Measurements from ENCODE around the gene ITGA3.

GRCh38 chr17:50093807-50094206 is 37.9 kb downstream of the ITGA3 start:
- TF ChIP-seq, protein P1, sequence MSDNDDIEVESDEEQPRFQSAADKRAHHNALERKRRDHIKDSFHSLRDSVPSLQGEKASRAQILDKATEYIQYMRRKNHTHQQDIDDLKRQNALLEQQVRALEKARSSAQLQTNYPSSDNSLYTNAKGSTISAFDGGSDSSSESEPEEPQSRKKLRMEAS (IDR thresholded peaks at IDR 0.05; ENCODE audit: low read depth, low read length): no peak
- TF ChIP-seq, protein P2, sequence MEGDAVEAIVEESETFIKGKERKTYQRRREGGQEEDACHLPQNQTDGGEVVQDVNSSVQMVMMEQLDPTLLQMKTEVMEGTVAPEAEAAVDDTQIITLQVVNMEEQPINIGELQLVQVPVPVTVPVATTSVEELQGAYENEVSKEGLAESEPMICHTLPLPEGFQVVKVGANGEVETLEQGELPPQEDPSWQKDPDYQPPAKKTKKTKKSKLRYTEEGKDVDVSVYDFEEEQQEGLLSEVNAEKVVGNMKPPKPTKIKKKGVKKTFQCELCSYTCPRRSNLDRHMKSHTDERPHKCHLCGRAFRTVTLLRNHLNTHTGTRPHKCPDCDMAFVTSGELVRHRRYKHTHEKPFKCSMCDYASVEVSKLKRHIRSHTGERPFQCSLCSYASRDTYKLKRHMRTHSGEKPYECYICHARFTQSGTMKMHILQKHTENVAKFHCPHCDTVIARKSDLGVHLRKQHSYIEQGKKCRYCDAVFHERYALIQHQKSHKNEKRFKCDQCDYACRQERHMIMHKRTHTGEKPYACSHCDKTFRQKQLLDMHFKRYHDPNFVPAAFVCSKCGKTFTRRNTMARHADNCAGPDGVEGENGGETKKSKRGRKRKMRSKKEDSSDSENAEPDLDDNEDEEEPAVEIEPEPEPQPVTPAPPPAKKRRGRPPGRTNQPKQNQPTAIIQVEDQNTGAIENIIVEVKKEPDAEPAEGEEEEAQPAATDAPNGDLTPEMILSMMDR (IDR thresholded peaks at IDR 0.05; ENCODE audit: low read depth, low read length): no peak
- TF ChIP-seq POLR2A (IDR thresholded peaks at IDR 0.05; ENCODE audit: extremely low read depth, insufficient read length): no peak

All from NB4 (cell line).